ENCODE results near the gene OR11A1. TPM values are rescaled to one million over a fixed set of nuclear protein-coding genes. Genes with fewer than 3 reads are reported as not detected.

The OR11A1 gene
- total RNA-seq, 4 donors from 2014 or later = not detected

DNA sequence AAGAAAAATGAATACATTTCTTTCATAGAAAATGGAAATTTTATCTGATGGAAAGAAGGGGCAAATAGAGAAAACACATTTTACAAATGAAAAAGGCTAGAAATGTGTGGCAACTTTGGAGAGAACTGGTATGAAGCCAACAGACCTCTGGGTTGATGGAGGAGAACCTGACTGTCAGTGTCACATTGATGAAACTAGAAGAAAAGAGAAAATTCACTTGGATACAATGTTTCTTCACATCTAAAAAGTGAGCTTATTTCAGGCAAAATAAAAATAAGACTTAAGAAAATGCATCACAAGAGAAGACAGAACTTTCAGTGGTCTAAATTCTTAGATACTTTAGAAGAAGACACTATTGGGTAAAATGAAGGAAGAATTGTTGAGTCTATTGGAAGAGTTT lies 61.5 kb downstream of the OR11A1 start, which contains the start of gene OR12D2:
TSS of gene OR12D2 (plus strand) at position 301 of the 400 bp plus-strand sequence. CDS start 1,069 bp downstream, outside the sequence.
- H3K9me3 ChIP-seq = no peaks in the 10 kb centered on the region
- H3K27ac ChIP-seq = no peak within 1 kb of the TSS
- TF ChIP-seq, protein P1, sequence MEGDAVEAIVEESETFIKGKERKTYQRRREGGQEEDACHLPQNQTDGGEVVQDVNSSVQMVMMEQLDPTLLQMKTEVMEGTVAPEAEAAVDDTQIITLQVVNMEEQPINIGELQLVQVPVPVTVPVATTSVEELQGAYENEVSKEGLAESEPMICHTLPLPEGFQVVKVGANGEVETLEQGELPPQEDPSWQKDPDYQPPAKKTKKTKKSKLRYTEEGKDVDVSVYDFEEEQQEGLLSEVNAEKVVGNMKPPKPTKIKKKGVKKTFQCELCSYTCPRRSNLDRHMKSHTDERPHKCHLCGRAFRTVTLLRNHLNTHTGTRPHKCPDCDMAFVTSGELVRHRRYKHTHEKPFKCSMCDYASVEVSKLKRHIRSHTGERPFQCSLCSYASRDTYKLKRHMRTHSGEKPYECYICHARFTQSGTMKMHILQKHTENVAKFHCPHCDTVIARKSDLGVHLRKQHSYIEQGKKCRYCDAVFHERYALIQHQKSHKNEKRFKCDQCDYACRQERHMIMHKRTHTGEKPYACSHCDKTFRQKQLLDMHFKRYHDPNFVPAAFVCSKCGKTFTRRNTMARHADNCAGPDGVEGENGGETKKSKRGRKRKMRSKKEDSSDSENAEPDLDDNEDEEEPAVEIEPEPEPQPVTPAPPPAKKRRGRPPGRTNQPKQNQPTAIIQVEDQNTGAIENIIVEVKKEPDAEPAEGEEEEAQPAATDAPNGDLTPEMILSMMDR (IDR thresholded peaks at IDR 0.05) = no peak
- no peak for TF ChIP-seq POLR2A (IDR thresholded peaks at IDR 0.05)
- H3K4me1 ChIP-seq = no peaks in the 10 kb centered on the region
- H3K36me3 ChIP-seq = no peaks in the 10 kb centered on the region
- no peaks in the 10 kb centered on the region for H3K27me3 ChIP-seq
- no peak for DNase-seq
- intact Hi-C loops (cut with DNase I) = no loop called here
- no peak within 1 kb of the TSS for H3K4me3 ChIP-seq (replicated peaks in 1 of 3)

DNA sequence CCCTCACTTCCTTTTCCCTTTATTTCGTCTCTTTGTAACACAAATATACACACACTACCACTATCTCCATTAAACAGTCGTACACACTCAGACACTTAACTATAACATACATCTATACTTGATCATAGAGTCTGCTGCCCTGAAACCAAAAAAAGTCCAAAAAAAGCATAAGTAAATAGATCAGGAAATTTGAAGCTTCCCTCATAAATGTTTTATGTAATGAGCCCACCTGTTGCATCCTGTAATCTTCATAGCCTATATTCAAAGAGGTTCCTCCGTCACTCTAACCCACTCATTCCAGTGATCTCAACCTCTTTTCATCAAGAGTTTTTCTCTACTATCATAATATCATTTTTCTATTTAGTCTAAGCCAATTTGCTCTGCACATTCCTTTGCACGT lies 68.3 kb downstream of the OR11A1 start:
- H3K27ac ChIP-seq = no peak overlapping the region
- no peak overlapping the region for H3K4me3 ChIP-seq (replicated peaks in 1 of 3)
- WGBS, 2 donors = 63 to 66% methylated on average over 4 of the region's 4 CpGs
- intact Hi-C loops (cut with DNase I) = no loop called here
- no peaks in the 10 kb centered on the region for H3K27me3 ChIP-seq
- H3K36me3 ChIP-seq = no peaks in the 10 kb centered on the region
- H3K9me3 ChIP-seq = no peaks in the 10 kb centered on the region
- no peak for DNase-seq
- no peak for TF ChIP-seq POLR2A (IDR thresholded peaks at IDR 0.05)
- TF ChIP-seq, protein P1 (IDR thresholded peaks at IDR 0.05) = no peak
- H3K4me1 ChIP-seq = no peaks in the 10 kb centered on the region

DNA sequence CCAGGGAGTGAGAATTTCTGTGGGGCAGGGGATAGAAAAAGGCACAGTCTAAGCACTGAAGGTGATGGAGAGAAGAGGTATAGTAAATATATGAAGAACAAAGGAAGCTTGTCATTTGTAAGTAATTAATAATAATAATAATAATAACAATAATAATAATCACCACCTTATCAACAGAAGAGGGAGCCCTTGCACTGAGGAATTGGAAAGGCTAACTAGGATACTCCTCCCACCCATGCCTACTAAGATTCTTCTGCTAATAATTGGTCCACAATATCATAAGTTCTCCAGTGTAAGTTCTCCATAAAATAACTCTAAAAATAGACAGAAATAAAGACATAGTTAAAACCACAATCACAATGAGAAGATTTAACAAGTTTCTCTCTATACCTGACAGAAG lies 80.9 kb downstream of the OR11A1 start:
- TF ChIP-seq, protein P1 (IDR thresholded peaks at IDR 0.05) = no peak
- TF ChIP-seq POLR2A (IDR thresholded peaks at IDR 0.05) = no peak

More for the DNA sequence above, 80.9 kb downstream of the OR11A1 start:
- intact Hi-C loops (cut with DNase I) = no loop called here
- Histone ChIP-seq H3K9me3 (no peaks in the 10 kb centered on the region), H3K4me1 (no peaks in the 10 kb centered on the region), H3K27ac (no peak overlapping the region), H3K27me3 (no peaks in the 10 kb centered on the region), H3K36me3 (no peaks in the 10 kb centered on the region), H3K4me3 (replicated peaks in 1 of 3) (no peak overlapping the region)
- DNase-seq = no peak

Other genes starting within 250 kb of the OR11A1 start
- not detected for gene OR14J1, start 155.4 kb downstream of the OR11A1 start, total RNA-seq
- not detected for gene OR5V1, start 88.2 kb downstream of the OR11A1 start, total RNA-seq
- not detected for gene OR12D3, start 81.8 kb downstream of the OR11A1 start, total RNA-seq
- not detected for gene OR12D2, start 61.4 kb downstream of the OR11A1 start, total RNA-seq
- not detected for gene OR12D1, start 42.1 kb downstream of the OR11A1 start, total RNA-seq
- gene OR10C1, start 17.8 kb downstream of the OR11A1 start, total RNA-seq = not detected
- not detected for gene OR2H1, start 84 bp upstream of the OR11A1 start, total RNA-seq
- not detected for gene MAS1L, start 30.9 kb upstream of the OR11A1 start, total RNA-seq
- 1 to 10 TPM in 1 of 4 donors, under 1 TPM in 1, not detected in 2; 0.93 to 1.5 TPM for gene UBD, start 102.7 kb upstream of the OR11A1 start, total RNA-seq
- gene OR2H2, start 128.1 kb upstream of the OR11A1 start, total RNA-seq = not detected
- 10 to 100 TPM; 20.4 to 34.3 (median 23.8) TPM for gene GABBR1, start 176.1 kb upstream of the OR11A1 start, total RNA-seq
- gene MOG, start 200.0 kb upstream of the OR11A1 start, total RNA-seq = not detected
- gene ZFP57, start 224.1 kb upstream of the OR11A1 start, total RNA-seq = not detected

All from thyroid gland (tissue), 4 donors.